Activated CD4-positive, alpha-beta T cell treated with anti-CD3 and anti-CD28 coated beads for 1 hour (primary cell): ENCODE data around the gene RFPL2.
"Not testable (repeated sequence)": the region's sequence is repeated elsewhere in the genome, so short reads cannot be mapped to it uniquely, and the experiment has no call there.

Experiments used
- DNase-seq: peaks from one replicate; pipeline ENCODE4 v3.0.0-alpha.2; 2020

Gene RFPL2

DNA sequence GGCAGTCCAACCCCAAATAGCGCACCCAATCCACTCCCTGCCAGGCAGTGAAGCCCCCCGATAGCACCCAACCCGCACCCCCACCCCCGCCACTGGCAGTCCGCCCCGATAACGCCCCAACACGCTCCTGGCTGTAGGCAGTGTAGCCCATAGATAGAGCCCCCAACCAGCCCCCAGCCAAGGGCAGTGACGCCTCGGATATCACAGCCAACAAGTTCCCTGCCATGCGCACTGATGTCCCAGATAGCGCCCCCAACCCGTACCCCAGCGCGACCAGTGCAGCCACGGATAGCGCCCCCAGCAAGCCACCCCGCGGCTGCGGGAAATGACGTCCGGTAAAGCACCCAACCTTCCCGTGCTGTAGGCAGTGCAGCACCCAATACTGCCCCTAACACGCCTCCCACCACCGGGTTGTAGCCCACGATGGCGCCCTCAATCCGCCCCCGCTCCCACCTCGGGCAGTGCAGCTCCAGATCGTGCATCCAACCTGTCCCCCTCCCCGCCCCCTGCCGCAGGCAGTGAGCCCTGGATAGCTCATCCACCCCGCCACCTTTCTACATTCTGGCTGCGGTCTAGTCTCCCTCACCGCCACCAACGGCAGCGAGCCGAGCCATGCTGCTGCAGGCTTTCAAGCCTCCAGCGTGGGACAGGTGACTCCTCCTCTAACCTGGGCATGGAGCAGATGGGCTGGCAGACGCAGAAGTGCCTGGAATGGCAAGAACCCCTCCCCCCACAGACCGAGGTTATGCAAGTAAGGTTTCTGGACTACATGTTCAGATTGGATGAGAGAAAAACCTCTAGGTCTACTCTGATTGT, 625 bp downstream of the RFPL2 start:
- no peak for DNase-seq

DNA sequence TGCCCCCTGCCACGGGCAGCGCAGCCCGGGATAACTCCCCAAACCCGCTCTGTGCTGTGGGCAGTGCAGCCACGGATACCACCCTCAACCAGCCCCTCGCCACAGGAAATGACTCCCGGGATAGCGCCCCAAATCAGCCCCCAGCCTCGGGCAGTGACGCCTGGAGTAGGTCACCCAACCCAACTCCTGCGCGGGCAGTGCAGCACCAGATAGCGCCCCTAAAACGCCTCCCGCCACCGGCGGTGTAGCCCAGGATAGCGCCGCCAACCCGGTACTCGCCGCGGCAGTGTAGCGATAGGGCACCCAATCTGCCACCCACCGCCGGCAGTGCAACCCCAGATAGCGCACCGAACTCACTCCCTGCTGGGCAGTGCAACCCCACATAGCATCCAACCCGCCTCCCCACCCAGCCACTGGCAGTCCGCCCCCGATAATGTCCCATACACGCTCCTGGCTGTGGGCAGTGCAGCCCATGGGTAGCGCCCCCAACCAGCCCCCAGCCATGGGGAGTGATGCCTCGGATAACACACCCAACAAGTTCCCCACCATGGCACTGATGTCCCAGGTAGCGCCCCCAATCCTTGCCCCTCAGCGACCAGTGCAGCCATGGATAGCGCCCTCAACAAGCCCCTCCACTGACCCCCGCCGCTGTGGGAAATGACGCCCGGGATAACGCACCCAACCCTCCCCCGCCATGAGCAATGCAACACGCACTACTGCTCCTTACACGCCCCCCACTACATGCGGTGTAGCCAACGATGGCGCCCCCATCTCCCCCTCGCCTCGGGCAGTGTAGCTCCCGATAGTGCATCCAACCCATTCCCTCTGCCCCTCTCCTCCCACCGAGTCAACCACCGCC, 1.5 kb downstream of the RFPL2 start:
- DNase-seq: no peak

DNA sequence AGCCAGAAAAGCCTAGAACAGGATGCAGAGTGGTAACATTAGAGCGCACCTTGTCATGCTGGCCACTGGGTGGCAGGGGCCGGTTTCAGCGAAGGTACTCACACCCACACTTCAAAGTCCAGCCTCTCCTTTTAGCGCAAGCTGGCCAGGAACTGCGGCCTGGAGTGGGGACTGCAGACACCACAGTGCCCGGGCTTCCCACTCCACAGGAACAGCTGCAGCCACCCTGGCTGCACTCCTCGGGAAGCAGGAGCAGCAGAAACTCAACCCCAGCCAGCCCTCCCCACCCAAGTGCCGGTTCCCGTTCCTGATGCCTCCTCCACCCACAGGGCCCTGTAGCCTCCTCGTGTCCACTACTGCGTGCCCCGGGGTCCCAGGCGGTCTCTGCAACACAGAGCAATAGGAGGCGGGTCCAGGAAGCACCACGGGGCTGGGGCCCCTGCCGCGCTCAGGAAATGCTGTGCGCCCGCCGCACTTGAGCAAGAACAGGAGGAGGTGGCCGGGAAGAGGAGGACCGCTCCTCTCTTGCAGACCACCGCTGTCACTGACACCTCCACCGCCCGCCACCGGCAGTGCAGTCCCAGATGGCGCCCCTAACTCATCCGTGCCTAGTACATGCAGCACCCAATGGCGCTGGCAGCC, 2.2 kb downstream of the RFPL2 start:
- no peak for DNase-seq

DNA sequence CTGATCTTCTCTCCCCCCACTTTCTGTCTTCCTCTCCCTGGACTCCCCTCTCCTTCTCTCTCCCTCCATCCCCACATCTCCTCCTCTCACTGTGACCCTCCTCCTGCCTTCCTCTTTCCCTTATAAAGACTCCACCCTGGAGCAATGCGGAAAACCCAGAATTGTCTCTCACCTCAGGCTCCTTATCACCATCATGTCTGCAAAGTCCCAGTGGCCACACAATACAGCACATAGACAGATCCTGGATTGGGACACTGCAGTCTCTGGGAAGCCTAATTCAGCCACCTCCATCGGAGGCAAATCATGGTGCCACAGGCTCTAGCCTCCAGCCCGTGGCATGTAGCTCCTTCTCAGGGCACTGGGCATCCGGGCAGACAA, 2.7 kb downstream of the RFPL2 start:
- DNase-seq: no peak

DNA sequence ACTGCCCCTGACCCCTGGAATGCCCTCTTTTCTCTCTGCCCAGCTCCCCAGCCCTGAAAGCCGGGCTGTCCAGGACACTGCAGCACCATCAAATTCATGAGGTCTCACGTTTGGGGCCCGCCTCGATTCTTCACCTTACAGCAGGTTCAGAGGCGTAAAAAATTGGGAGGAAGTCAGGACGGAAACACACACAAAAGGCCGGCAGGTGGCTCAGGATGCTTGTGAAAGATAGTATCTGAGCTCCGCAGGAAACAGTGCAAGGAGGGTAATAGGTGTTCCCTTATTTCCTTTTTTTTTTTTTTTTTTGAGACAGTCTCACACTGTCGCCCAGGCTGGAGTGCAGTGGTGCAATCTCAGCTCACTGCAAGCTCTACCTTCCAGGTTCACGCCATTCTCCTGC, 4.1 kb downstream of the RFPL2 start:
- DNase-seq: no peak

DNA sequence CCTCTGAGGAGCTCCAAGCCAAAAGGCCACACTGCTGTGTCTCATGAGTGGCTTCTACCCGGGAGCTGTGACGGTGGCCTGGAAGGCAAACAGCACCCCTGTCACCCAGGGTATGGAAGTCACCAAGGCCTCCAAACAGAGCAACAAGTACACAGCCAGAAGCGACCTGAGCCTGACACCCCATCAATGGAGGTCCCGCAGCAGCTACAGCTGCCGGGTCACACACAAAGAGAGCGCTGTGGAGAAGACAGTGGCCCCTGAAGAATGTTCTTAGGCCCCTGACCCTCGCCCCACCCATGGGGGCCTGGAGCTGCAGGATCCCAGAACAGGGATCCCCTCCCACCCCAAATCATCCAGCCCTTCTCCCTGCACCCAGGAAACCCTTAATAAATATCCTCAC, 4.9 kb downstream of the RFPL2 start:
- DNase-seq: no peak

DNA sequence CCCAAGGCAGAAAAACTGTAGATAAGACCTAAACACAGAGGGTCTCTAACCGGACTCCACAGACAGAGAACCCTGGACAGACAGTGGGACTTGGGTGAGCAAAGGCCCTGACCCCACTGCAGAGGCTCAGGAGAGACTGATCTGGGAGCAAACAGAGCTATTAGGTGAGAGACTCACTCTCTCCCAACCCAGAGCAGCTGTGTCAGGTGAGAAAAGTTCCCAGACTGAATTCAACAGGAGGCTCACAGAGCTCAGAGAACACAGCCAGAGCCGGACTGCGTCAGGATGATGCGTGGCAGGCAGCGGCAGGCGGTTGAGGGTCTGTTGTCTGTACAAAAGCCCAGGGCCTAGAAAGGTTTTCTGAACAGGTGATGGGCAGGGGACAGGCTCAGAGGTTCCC, 5.5 kb downstream of the RFPL2 start:
- no peak for DNase-seq

DNA sequence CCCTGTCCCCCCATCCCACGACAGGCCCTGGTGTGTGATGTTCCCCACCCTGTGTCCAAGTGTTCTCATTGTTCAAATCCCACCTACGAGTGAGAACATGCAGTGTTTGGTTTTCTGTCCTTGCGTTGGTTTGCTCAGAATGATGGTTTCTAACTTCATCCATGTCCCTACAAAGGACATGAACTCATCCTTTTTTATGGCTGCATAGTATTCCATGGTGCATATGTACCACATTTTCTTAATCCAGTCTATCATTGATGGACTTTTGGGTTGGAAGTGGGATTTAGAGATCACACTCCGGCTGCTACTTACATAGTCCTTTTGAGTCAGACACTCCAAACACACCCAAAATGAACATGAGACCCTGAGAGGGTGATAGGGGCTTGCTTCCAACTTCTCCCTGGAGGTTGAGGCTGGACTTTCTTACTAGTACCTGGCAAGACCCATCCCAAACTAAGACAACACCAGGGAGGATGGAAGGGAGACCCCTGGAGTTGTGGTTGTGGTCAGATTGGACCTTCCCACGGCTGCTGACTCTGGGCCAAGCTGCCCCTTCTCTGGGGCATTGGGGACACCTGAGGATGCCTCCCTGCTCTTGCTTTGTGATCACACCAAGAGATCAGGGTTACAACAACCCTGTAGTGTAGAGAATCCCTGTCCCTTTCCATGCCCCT, 7.2 kb downstream of the RFPL2 start:
- DNase-seq: not testable (repeated sequence)

DNA sequence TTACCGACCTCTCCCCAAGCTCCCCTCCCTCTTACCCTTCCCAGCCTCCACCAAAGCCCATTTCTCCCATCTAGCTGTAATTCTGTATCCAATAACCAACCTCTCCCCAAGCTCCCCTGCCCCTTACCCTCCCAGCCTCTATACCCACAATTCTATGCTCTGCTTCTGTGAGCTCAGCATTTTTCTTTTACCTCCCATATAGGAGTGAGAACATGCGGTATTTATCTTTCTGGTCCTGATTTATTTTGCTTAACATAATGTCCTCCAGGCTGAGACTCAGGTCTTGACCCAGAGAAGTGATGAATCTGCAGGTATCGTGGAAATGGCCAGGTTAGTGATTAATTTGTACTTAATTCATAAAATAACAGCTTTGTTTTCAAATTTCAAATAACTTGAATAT, 9.0 kb downstream of the RFPL2 start:
- DNase-seq: not testable (repeated sequence)

DNA sequence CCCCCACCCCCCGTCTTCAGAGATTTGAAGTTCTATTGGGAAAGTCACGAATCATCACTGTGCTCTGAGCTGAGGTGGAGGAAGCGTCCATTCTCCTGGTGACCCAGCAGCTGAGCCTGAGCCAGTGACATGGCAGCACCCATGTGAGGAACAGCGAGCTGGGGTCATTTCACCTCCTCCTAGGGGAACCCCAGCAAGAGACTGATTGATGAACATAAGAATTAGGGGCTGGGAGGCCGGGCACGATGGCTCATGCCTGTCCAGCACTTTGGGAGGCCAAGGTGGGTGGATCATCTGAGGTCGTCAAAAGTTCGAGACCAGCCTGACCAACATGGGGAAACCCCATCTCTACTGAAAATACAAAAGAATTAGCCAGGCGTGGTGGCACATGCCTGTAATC, 11.5 kb downstream of the RFPL2 start:
- not testable (repeated sequence) for DNase-seq

DNA sequence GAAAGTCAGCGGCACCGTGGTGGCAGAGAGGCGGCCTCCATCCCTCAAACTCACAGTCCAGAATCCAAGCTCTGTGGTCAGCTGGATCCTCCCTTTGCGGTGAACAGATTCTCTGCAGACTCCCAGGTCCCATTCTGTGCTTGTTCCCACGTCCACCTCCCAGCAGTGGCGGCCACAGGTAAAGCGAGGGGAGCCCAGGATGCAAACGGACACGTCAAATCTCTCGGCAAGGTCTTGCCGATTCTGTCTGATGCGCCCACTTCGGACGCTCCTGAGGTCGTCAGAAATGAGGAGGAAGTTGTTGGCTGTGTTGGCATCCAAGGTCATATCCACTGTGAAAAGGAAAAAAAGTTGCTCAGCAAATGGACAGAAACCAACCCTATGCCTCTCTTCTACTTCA, 13.9 kb downstream of the RFPL2 start:
- DNase-seq: not testable (repeated sequence)

DNA sequence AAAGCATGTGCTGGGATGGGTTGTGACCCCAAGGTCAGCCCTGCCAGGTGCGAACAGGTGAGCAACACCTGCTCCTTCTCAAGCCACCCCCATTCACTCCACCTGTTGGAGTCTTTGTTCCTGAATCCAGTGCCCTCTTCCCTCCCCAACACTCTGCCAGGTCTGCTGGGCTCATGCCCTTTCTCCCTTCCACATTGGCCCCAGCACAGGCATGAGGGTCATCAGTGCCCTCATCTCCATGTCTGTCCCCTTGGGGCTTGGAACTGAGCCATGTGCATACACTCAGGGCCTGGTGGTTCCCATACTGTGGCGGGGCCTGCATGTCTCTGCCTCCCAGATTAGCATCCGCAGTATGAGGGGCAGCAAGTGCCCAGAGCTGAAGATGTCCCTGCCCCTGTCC, 19.1 kb downstream of the RFPL2 start:
- DNase-seq: no peak

DNA sequence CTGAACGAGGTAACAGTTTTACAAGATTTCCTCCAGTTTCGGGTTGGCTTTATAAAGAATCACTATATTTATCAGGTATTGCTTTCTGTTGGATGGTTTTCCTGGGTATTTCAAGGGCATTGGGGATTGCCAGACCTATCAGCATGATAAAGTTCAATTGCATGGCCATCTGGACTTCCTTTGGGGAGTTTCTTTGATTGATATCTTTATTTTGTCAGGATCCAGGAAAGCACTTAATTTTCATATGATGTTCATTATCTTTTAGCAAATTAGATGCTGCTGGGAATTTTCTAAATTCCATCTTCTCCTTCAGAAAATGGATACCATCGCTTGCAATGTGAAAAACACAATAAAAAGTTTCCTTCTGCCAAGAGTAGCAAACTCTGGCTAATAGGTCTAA, 21.2 kb downstream of the RFPL2 start:
- no peak for DNase-seq

DNA sequence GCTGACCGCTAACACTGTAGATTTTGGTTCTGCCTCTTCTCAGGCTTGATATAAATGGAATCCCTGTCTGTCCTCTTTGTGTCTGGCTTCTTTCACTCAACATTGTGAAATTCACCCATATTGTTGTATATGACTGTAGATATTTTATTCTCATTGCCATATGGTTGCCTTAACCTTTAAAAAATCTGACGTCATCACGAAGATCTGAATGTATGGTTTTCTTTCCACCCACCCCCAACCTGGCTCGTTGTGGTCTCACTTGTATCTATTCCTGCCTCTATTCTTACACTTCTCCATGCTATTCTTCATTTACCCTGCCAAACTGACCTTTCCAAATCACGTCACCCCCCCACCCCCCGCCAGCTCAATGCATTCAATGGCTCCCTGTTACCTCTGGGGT, 23.8 kb downstream of the RFPL2 start:
- DNase-seq: no peak

DNA sequence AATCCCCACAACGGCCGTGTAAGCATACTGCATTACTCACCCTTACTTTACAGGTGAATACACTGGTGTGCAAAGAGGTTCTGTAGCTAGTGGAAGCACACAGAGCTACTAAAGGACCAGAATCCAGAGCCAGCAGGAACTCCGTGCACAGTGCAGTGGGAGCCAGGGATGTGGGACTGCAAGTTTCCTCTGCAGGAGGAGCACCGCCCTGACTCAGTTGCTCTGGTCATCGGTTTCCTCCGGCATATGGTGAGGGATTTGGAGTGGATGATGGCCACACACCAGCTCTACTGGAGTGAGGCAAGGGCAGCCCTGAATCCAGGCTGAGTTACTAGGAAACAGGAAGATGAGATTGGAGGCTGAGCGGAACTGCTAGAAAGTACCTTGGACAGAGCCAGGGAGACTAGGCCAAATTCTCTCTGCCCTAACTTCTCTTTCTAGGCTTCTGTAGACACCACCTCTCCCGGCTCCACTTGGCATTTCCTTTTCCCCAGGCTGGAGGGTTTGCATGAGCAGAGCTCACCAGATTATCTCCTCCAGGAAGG, 27.6 kb downstream of the RFPL2 start:
- DNase-seq: no peak

DNA sequence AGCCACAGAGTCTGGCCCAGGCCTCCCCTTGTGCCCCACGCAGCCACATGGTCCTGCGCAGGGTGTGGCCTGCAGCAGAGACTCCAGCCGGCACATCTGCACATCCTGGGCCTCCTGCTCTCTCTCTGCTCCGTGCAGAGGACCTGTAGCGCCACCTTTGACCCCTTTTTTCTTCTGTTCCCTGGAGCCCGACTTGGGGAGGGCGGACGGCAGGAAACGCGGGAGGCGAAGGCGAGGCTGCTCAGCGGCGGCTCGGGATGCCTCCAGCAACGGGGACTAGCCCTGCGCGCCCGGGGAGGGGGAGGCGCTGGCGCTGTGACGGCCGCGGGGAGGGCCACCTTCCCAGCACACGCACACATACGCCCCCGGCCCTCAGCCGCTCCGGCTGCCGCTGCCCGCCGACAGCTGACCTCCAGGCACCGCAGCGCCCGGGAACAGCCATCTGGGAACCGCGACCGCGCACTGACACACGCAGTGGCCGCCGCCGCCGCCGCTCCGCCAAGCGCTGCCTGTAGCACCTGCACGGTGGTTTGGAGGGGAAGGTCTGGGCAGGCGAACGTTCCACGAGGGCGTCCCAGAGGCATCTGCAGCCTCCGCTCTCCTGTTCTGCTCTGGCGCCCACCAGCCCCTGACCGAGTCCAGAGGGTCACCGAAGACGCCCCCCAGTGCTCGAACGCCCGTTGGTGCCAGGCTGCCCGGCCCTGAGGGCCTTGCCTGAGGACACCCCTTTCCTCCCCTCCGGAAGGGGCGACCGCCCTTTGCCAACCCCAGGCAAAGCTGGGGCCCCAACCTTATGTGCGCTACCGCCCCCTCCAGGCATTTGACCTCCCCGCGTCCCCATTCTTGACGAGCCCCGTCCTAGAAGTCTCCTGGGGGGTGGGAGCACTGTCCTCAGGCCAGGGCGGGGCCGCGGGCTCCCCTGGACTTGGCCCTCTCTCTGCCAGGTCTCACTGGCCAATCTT, 28.9 kb downstream of the RFPL2 start:
- DNase-seq: no peak

DNA sequence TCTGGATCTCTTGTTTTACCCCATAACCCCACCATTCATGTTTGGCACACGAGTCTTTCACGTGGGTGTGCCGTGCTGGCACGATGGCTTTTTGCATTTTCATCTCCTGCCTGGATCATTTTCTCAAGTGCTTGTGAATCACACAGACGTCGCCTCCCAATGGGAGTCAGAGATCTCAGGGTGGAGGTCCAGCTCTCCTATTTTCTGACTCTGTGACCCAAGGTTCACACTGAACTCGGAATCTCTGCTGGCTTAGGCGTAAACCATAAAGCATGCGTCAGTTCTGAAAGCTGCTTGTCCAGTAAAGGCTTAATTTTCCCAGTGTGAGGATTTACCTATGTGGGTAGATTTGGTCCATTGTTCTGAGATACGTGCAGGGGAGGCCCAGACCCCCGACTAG, 29.8 kb downstream of the RFPL2 start:
- no peak for DNase-seq

DNA sequence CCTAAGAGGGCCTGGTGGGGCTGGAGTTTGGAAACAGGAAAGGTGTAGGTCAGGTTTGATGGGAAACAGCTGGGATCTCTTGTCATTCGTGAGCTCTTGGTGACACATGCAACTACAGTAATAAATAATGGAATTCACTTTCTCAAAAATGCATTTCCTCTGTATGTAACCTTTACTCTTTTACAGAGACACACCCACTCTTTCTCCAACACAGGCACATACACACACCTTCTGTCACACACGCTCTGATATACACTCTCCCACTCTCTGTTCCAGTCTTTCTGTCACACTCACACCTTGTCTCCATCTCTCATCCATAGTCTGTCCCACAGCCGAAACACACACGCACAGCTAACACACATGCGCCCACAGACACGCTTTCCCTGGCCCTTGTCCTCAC, 39.2 kb downstream of the RFPL2 start:
- DNase-seq: no peak

DNA sequence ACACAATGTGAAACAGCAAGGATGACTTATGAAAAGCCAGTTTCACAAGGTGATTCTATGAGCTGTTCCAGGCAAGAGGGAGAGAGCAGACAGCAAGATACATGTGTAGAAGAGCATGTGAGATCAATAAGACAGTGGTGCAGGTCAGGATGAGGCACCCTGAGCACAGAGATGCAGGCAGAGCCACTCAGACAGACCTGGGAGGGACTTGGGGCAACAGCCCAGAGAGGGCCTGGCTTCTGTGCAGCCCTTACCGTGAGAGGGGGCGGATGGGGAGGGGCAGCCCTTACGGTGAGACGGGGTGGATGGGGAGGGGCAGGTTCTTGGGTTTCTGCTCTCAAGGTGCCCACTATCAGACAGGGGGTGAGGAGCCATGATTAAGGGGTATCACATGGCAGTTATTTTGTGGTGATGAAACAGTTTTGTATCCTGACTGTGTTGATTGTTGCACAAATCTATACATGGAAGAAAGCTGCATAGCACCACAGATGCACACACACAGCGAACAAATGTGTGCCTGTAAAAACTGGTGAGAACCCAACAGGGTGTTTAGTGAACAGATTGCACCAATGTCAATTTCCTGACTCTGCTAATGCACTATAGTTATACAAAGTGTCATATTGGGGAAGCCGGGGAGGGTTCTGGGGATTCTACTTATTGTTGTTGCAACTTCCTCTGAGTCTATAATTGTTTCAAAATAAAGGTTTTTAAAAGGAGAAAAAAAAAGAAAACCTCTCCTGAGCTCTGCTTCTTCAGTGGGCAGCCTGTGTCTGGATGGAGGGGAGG, 40.6 kb downstream of the RFPL2 start:
- no peak for DNase-seq

DNA sequence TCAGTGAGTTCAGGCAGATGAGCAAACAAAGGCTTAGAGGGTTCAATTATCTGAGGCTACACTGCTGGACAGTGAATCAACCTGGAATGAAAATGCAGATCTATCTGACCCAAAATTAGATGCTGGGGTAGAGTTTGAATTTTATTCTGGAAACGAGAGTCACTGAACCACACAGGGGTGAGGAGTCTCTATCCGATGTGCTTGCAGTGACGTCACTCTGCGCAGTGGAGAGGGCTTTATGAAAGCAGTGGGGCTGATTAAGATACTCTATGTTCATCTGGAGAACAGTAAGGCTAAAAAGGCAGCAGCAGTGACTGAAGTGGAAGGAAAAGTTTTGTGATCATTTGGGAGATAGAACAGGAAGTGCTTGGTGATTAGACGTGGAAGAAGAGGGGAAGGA, 44.5 kb downstream of the RFPL2 start:
- not testable (repeated sequence) for DNase-seq
